Cardiac ventricle fibroblast (primary cell): ENCODE data around the gene TMLHE. TPM values are rescaled to one million over a fixed set of nuclear protein-coding genes. Genes with fewer than 3 reads are reported as not detected.

Experiments
- total RNA-seq: library from RNA; depleted of rRNA; stranded (reverse); fragments of >200 nt; gene quantifications from 2 replicates; pipeline ENCODE4 v1.2.3, GENCODE V29; 2015

The TMLHE gene, protein sequence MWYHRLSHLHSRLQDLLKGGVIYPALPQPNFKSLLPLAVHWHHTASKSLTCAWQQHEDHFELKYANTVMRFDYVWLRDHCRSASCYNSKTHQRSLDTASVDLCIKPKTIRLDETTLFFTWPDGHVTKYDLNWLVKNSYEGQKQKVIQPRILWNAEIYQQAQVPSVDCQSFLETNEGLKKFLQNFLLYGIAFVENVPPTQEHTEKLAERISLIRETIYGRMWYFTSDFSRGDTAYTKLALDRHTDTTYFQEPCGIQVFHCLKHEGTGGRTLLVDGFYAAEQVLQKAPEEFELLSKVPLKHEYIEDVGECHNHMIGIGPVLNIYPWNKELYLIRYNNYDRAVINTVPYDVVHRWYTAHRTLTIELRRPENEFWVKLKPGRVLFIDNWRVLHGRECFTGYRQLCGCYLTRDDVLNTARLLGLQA
- 8.3 and 8.9 TPM in 2 replicates for total RNA-seq

GRCh38 chrX:155612312-155613224, at the start of gene TMLHE, which contains the start of gene SPRY3:
Gene TMLHE (minus strand): TSS chrX:155612952. CDS start chrX:155545276, 67,676 bp downstream.
Gene SPRY3 (plus strand): TSS chrX:155612586.

DNA sequence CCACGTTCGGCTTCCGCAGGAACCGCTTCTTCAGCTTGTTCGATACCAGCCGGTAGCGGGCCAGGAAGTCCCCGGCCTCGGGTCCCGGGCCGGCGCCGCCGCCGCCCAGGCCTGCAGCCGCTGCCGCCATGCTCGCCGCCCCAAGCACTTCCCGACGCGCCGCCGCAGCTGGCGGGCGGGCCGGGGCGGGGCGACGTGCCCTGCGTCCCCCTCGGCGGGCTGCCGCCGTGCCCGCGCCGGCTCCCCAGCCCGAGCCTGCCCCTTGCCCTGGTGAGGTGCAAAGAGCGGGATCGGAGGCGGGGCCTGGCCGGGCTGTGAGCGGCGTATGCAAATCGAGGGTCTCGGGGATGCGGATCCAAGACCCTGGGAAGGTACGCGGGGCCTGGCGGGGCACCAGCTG, 154.3 kb downstream of the TMLHE start, which contains the start of gene F8A3:
F8A3 (minus strand) TSS at position 150 of the 400 bp plus-strand sequence; CDS start at position 130, 20 bp downstream.

Other genes starting within 250 kb of the TMLHE start
- not detected in 2 replicates for gene F8A2, start 230.9 kb downstream of the TMLHE start, total RNA-seq
- 9.4 TPM in 1 of 2 replicates, not detected in the other for gene F8A3, start 154.3 kb downstream of the TMLHE start, total RNA-seq
- gene SPRY3, start 366 bp downstream of the TMLHE start, total RNA-seq, result 0.62 and 0.78 TPM in 2 replicates